ENCODE measurements around the gene C18orf63.

C18orf63 gene

GRCh38 chr18:74381621-74382295, 66.1 kb downstream of the C18orf63 start:
- DNase-seq = no peak

GRCh38 chr18:74382481-74383017, 66.9 kb downstream of the C18orf63 start:
- no peak for DNase-seq

GRCh38 chr18:74387383-74387782, 71.7 kb downstream of the C18orf63 start:
- no peak for DNase-seq

GRCh38 chr18:74388227-74388626, 72.6 kb downstream of the C18orf63 start:
- no peak for DNase-seq

GRCh38 chr18:74389171-74389927, 73.7 kb downstream of the C18orf63 start:
- no peak for DNase-seq

GRCh38 chr18:74389991-74390390, 74.4 kb downstream of the C18orf63 start:
- no peak for DNase-seq

GRCh38 chr18:74390900-74391299, 75.3 kb downstream of the C18orf63 start:
- DNase-seq = no peak

- no peak for DNase-seq
Observed at GRCh38 chr18:74392323-74392722, 76.7 kb downstream of the C18orf63 start.

- no peak for DNase-seq
Observed at GRCh38 chr18:74395006-74395405, 79.4 kb downstream of the C18orf63 start.

- no peak for DNase-seq
Observed at GRCh38 chr18:74395648-74396154, 80.1 kb downstream of the C18orf63 start.

GRCh38 chr18:74396171-74397169, 80.8 kb downstream of the C18orf63 start:
- DNase-seq = no peak

GRCh38 chr18:74397572-74397971, 81.9 kb downstream of the C18orf63 start:
- DNase-seq = no peak

- no peak for DNase-seq
Observed at GRCh38 chr18:74399091-74399887, 83.7 kb downstream of the C18orf63 start.

GRCh38 chr18:74400813-74401212, 85.2 kb downstream of the C18orf63 start:
- no peak for DNase-seq

- DNase-seq = no peak
Observed at GRCh38 chr18:74402806-74403433, 87.3 kb downstream of the C18orf63 start.

GRCh38 chr18:74407888-74408287, 92.2 kb downstream of the C18orf63 start:
- DNase-seq = no peak
